HG02973 (cell line): ENCODE results near the gene UTP25.
A peak's percentile ranks its signal among the peaks of the same experiment; 100 is the strongest.
"Not testable (repeated sequence)": the region's sequence is repeated elsewhere in the genome, so short reads cannot be mapped to it uniquely, and the experiment has no call there.

ENCODE experiments used
- ATAC-seq: cut with Tn5 transposase; IDR thresholded peaks from one replicate; pipeline ENCODE4 v1.9.1; 2021; ENCODE audit warnings: moderate library complexity; ENCODE audit not compliant: unreplicated experiment

The UTP25 gene

GRCh38 chr1:209890641-209891330 lies 63.0 kb downstream of the UTP25 start:
- no peak for ATAC-seq

GRCh38 chr1:209893751-209894150 lies 66.0 kb downstream of the UTP25 start:
- no peak for ATAC-seq

GRCh38 chr1:209895709-209896108 lies 67.9 kb downstream of the UTP25 start:
- no peak for ATAC-seq

GRCh38 chr1:209896346-209896745 lies 68.6 kb downstream of the UTP25 start:
- no peak for ATAC-seq

- not testable (repeated sequence) for ATAC-seq
These were observed 70.5 kb downstream of the UTP25 start for GRCh38 chr1:209898271-209898670.

- not testable (repeated sequence) for ATAC-seq
These were observed 71.1 kb downstream of the UTP25 start for GRCh38 chr1:209898851-209899250.

GRCh38 chr1:209899948-209900347 lies 72.2 kb downstream of the UTP25 start:
- ATAC-seq, result peak; percentile 54

GRCh38 chr1:209900734-209901133 lies 73.0 kb downstream of the UTP25 start:
- no peak for ATAC-seq

GRCh38 chr1:209901211-209901610 lies 73.4 kb downstream of the UTP25 start:
- no peak for ATAC-seq

- ATAC-seq, result not testable (repeated sequence)
These were observed 77.0 kb downstream of the UTP25 start for GRCh38 chr1:209904774-209905173.
